T-cell (primary cell): ENCODE results near the gene GPRIN1. TPM values are rescaled to one million over a fixed set of nuclear protein-coding genes. Genes with fewer than 3 reads are reported as not detected.

Experiments used
- ATAC-seq, 4 experiments: fragments of 200-7000 bp in 3 of 4; fragments of 150-1000 bp in 1 of 4; cut with Tn5 transposase; replicated peaks in 1 of 4; 1 replicate in 3 of 4; 2 replicates in 1 of 4; pipeline ENCODE4 v1.10.0; 2021; ENCODE audit warnings: moderate library complexity in 3 of 4, mild to moderate bottlenecking in 2 of 4, moderate number of reproducible peaks in 1 of 4
- CTCF ChIA-PET, 2 donors: fragments of 300-600 bp; sonication (Branson Sonifier 250); formaldehyde crosslinking; loops; one replicate each; lab custom pipeline; 2022; ENCODE audit warnings: antibody characterized with exemption in 2 of 2; lab: Charles Lee
- POLR2A ChIA-PET, 2 donors: fragments of 300-600 bp; sonication (Branson Sonifier 250); formaldehyde crosslinking; loops; one replicate each; lab custom pipeline; 2022; ENCODE audit warnings: antibody characterized with exemption in 2 of 2; lab: Charles Lee
- DNase-seq, 35 experiments: peaks; one replicate each; pipeline versions ENCODE4 v3.0.0 to v3.0.0-alpha.2; 2013 to 2023
- H3K27ac ChIP-seq: one replicate; pipeline ENCODE4 v1.5.1; 2013; ENCODE audit warnings: low read length
- H3K27me3 ChIP-seq, 2 experiments: replicated peaks in 1 of 2; 1 replicate in 1 of 2; 2 replicates in 1 of 2; pipeline versions ENCODE4 v1.6.1 to v1.7.0; 2013; ENCODE audit warnings: low read length in 1 of 2, mixed read lengths in 1 of 2; ENCODE audit not compliant: control insufficient read depth in 2 of 2, insufficient read depth in 2 of 2; ENCODE audit errors: extremely low read depth in 1 of 2
- H3K36me3 ChIP-seq, 2 donors: 1 replicate in 1 of 2; 2 replicates in 1 of 2; pipeline versions ENCODE4 v1.6.1 to v1.7.0; 2013; ENCODE audit warnings: low read length in 1 of 2; ENCODE audit not compliant: control insufficient read depth in 2 of 2, insufficient read depth in 1 of 2; ENCODE audit errors: extremely low read depth in 1 of 2
- H3K4me1 ChIP-seq, 2 experiments: 1 replicate in 1 of 2; 2 replicates in 1 of 2; pipeline versions ENCODE4 v1.6.1 to v1.7.0; 2013; ENCODE audit warnings: low read length in 2 of 2, mixed read lengths in 1 of 2; ENCODE audit not compliant: insufficient read depth in 2 of 2, control insufficient read depth in 1 of 2; ENCODE audit errors: extremely low read depth in 1 of 2
- H3K4me3 ChIP-seq, 2 donors: 1 replicate in 1 of 2; 2 replicates in 1 of 2; pipeline versions ENCODE4 v1.5.1 to v1.7.0; 2013; ENCODE audit warnings: mild to moderate bottlenecking in 2 of 2, low read length in 1 of 2, moderate library complexity in 1 of 2; ENCODE audit not compliant: control insufficient read depth in 1 of 2; ENCODE audit errors: extremely low read depth in 1 of 2
- H3K9me3 ChIP-seq: 2 replicates; pipeline ENCODE4 v1.7.0; 2013
- H3K27ac Mint-ChIP-seq, 2 donors: one replicate each; pipeline ENCODE4 v1.8.0; 2020 to 2021; ENCODE audit warnings: mild to moderate bottlenecking in 2 of 2, mixed read lengths in 2 of 2
- H3K27me3 Mint-ChIP-seq, 2 donors: one replicate each; pipeline ENCODE4 v1.8.0; 2021 to 2022; ENCODE audit warnings: mixed read lengths in 2 of 2
- H3K36me3 Mint-ChIP-seq: one replicate; pipeline ENCODE4 v1.8.0; 2021; ENCODE audit warnings: mixed read lengths
- H3K4me1 Mint-ChIP-seq, 3 donors: one replicate each; pipeline ENCODE4 v1.8.0; 2020 to 2022; ENCODE audit warnings: mixed read lengths in 3 of 3, mild to moderate bottlenecking in 1 of 3
- H3K4me3 Mint-ChIP-seq, 3 donors: one replicate each; pipeline ENCODE4 v1.8.0; 2020 to 2022; ENCODE audit warnings: mild to moderate bottlenecking in 3 of 3, mixed read lengths in 3 of 3, moderate library complexity in 3 of 3
- H3K9me3 Mint-ChIP-seq, 3 donors: one replicate each; pipeline ENCODE4 v1.8.0; 2020 to 2022; ENCODE audit warnings: mixed read lengths in 3 of 3
- WGBS: methylation state at CpG from one replicate; pipeline ENCODE4 v1.1.5; 2013; ENCODE audit warnings: missing lambda C conversion rate; ENCODE audit not compliant: insufficient coverage; 5-methylcytosine and 5-hydroxymethylcytosine counted together
- total RNA-seq, 35 experiments: library from RNA in 6 of 35; stranded (reverse) in 6 of 35; fragments of 120-200 nt in 1 of 35; gene quantifications; one replicate each; pipeline versions ENCODE4 v1.2.1 to v1.2.4 and lab custom pipeline; 2013 to 2026

Gene GPRIN1
- total RNA-seq = 1 to 10 TPM in 1 of 5 donors, under 1 TPM in 4; 0.33 to 1.2 (median 0.64) TPM
- total RNA-seq (2013) = 0.44 TPM
- total RNA-seq (lab: John Stamatoyannopoulos, UW) = 0.39 to 24.4 (median 1.5) reads per million in 29 experiments

DNA sequence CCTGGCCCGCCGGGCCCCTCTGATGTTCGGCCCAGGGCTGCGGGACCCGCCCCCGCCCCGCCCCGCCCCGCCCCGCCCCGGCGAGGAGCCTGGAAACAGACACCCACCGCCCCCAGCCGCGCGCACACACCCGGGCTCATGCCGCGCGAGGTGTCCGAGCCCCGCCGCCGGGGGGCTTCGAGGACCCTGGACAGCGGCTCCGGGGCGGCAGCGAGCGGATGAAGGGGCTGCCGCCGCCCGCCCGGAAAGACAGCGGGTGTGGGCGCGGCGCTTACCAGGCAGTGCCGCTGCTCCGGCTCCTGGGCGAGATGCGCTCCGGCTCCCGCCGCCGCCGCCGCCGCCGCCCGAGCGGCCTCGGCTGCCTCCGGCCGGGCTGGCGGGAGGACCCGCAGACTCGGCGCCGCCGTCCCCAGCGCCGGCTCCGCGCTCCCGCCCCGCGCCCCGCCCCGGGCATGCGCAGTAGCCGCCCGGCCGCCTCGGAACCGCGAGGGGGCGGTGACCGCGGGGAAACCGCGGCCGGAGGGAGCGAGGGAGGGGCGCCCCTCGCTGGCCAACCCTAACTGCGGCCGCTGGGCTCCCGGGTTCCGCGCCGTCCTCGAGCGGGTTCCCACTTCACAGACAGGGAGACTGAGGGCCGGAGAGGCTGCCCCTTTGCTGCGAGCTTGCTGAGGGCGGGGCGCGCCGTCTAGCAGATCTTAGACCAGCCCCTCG, at the start of gene GPRIN1:
TSS of gene GPRIN1 (minus strand) at position 433 of the 711 bp plus-strand sequence. CDS start 10,322 bp downstream, outside the sequence.
- H3K27me3 Mint-ChIP-seq = peaks cover 26 to 30% of the 10 kb centered on the region in 2 donors
- ATAC-seq (peak; percentile 72 to 77 (median 74)), DNase-seq (peak in 18 of 35 experiments; percentile 4 to 71 (median 23))
- H3K4me1 Mint-ChIP-seq = peaks cover 8 to 12% (median 11%) of the 10 kb centered on the region in 3 donors
- Histone ChIP-seq H3K4me1 (peaks cover 0 to 17% of the 10 kb centered on the region in 2 experiments), H3K4me3 (peak within 1 kb of the TSS; percentile 59 to 61), H3K9me3 (no peaks in the 10 kb centered on the region), H3K27me3 (peaks cover 0 to 37% of the 10 kb centered on the region in 2 experiments), H3K27ac (no peak within 1 kb of the TSS), H3K36me3 (no peaks in the 10 kb centered on the region)
- POLR2A ChIA-PET = no interaction called here
- H3K9me3 Mint-ChIP-seq = no peaks in the 10 kb centered on the region
- peak within 1 kb of the TSS; percentile 84 to 91 (median 85) for H3K4me3 Mint-ChIP-seq
- H3K27ac Mint-ChIP-seq = peak within 1 kb of the TSS; percentile 59 to 66
- CTCF ChIA-PET = no interaction called here
- 0% methylated on average over 93 of the region's 101 CpGs for WGBS
- no peaks in the 10 kb centered on the region for H3K36me3 Mint-ChIP-seq

- no peak for DNase-seq
- peaks cover 7% of the 10 kb centered on the region for H3K36me3 Mint-ChIP-seq
- H3K4me3 Mint-ChIP-seq = peak overlapping the region; percentile 68 to 78 (median 71)
- Histone ChIP-seq H3K9me3 (no peaks in the 10 kb centered on the region), H3K27me3 (peaks cover 0 to 24% of the 10 kb centered on the region in 2 experiments), H3K4me1 (peaks cover 7 to 40% of the 10 kb centered on the region in 2 experiments), H3K27ac (peak overlapping the region; percentile 37), H3K36me3 (peaks cover 0 to 9% of the 10 kb centered on the region in 2 donors), H3K4me3 (no peak overlapping the region)
- H3K9me3 Mint-ChIP-seq = no peaks in the 10 kb centered on the region
- peaks cover 30 to 38% (median 32%) of the 10 kb centered on the region in 3 donors for H3K4me1 Mint-ChIP-seq
- H3K27ac Mint-ChIP-seq = peak overlapping the region; percentile 92 to 93
- ChIA-PET CTCF (interaction anchor here (0.6 to 2.4 kb wide), 7 partner anchors 8 to 507 kb away, joined by 3 to 11 read pairs (median 3); no protein-coding TSS in a partner anchor), POLR2A (no interaction called here)
- peaks cover 10 to 12% of the 10 kb centered on the region in 2 donors for H3K27me3 Mint-ChIP-seq
- no peak for ATAC-seq
- 90% methylated on average over 5 of the region's 7 CpGs for WGBS
Observed at GRCh38 chr5:176659512-176659839, 49.5 kb upstream of the GPRIN1 start.

DNA sequence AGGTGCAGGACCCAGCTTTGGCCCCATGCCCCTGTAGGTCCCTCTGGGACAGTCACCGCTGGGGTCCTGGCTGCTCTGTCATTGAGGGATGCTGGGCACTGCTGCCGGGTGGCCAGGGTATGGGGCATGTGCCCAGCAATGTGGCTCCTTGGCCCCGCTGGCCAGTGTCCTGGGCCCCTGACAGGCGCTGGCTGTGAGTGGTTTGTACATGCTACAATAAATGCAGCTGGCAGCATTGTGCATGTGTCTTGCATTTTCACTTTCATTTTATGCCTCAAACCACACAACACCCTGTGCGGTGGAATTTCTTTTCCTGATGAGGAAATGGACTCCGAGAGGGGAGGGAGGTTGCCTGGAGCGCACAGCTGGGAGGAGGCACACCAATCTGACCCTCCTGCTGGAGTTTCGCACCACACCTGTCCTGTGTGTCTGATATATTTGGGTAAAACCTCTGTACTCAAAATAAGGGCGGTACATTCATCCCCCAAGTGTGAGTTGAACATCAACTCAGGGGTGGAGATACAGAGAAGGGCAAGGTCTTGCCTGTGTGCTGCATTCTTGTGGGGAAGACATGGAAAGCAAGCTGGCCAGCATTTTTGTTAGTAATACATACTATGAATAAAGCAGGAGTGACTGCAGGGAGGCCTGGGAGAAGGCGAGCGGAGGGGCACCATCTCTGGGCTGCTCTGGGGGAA, 49.0 kb upstream of the GPRIN1 start:
- DNase-seq (peak in 3 of 35 experiments; percentile 4 to 64 (median 24)), ATAC-seq (peak in 2 of 4 experiments; percentile 34 to 39)
- Mint-ChIP-seq H3K4me3 (peak overlapping the region; percentile 68 to 78 (median 71)), H3K4me1 (peaks cover 30 to 38% (median 32%) of the 10 kb centered on the region in 3 donors), H3K27ac (peak overlapping the region; percentile 92 to 93), H3K9me3 (no peaks in the 10 kb centered on the region), H3K27me3 (peaks cover 6 to 7% of the 10 kb centered on the region in 2 donors), H3K36me3 (peaks cover 7% of the 10 kb centered on the region)
- H3K4me1 ChIP-seq = peaks cover 7 to 45% of the 10 kb centered on the region in 2 experiments
- H3K27me3 ChIP-seq = peaks cover 0 to 19% of the 10 kb centered on the region in 2 experiments
- POLR2A ChIA-PET = no interaction called here
- no peaks in the 10 kb centered on the region for H3K9me3 ChIP-seq
- H3K36me3 ChIP-seq = peaks cover 0 to 11% of the 10 kb centered on the region in 2 donors
- peak overlapping the region; percentile 33 to 52 for H3K4me3 ChIP-seq
- 46% methylated on average over 5 of the region's 11 CpGs for WGBS
- CTCF ChIA-PET = interaction anchor here (0.6 to 2.0 kb wide), 6 partner anchors 11 to 1408 kb away, joined by 3 to 9 read pairs (median 3); no protein-coding TSS in a partner anchor
- peak overlapping the region; percentile 37 for H3K27ac ChIP-seq

GRCh38 chr5:176658007-176658599, 48.1 kb upstream of the GPRIN1 start:
- H3K36me3 Mint-ChIP-seq = peaks cover 15% of the 10 kb centered on the region
- H3K4me1 ChIP-seq = peaks cover 7 to 54% of the 10 kb centered on the region in 2 experiments
- peaks cover 2 to 3% of the 10 kb centered on the region in 2 donors for H3K27me3 Mint-ChIP-seq
- WGBS = 86% methylated on average over 8 of the region's 14 CpGs
- H3K4me1 Mint-ChIP-seq = peaks cover 38 to 46% (median 39%) of the 10 kb centered on the region in 3 donors
- CTCF ChIA-PET = interaction anchor here (0.6 to 2.0 kb wide), 5 partner anchors 10 to 1409 kb away, joined by 3 to 9 read pairs (median 3); partner anchors contain the start of gene CLTB (in 1 of the 2)
- POLR2A ChIA-PET = no interaction called here
- peaks cover 0 to 11% of the 10 kb centered on the region in 2 donors for H3K36me3 ChIP-seq
- peak; percentile 71 to 79 (median 74) for ATAC-seq
- peak overlapping the region; percentile 46 to 93 for H3K27ac Mint-ChIP-seq
- H3K4me3 Mint-ChIP-seq = peak overlapping the region; percentile 68 to 78 (median 71)
- no peaks in the 10 kb centered on the region for H3K9me3 ChIP-seq
- DNase-seq = peak; percentile 19 to 81 (median 56)
- peak overlapping the region in 1 of 2 donors; percentile 3 for H3K4me3 ChIP-seq
- H3K9me3 Mint-ChIP-seq = no peaks in the 10 kb centered on the region
- peaks cover 0 to 16% of the 10 kb centered on the region in 2 experiments for H3K27me3 ChIP-seq
- no peak overlapping the region for H3K27ac ChIP-seq

DNA sequence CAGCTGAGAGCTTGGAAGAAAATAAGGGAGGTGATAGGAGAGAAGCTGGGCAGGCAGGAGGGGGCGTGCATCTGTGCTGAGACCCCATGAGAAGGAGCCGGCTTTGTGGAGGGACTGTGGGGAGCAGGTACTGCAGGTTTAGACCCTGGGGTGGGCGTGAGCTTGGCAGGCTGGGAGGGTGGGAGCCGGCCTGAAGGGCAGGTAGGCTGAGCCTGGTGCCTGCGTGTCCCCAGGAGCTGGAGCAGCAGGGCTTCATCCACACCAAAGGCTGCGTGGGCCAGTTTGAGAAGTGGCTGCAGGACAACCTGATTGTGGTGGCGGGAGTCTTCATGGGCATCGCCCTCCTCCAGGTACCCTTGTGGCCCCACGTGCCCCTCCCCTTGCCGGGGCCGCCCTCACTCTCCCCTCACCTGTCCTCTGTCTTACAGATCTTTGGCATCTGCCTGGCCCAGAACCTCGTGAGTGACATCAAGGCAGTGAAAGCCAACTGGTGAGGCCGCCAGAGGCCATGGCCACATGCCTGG, 46.6 kb upstream of the GPRIN1 start:
- WGBS = 95% methylated on average over 13 of the region's 13 CpGs
- POLR2A ChIA-PET = no interaction called here
- Mint-ChIP-seq H3K36me3 (peaks cover 15% of the 10 kb centered on the region), H3K27me3 (peaks cover 0 to under 1% of the 10 kb centered on the region in 2 donors), H3K27ac (no peak overlapping the region), H3K4me3 (no peak overlapping the region), H3K9me3 (no peaks in the 10 kb centered on the region), H3K4me1 (peaks cover 52 to 62% (median 55%) of the 10 kb centered on the region in 3 donors)
- no peak for ATAC-seq
- H3K9me3 ChIP-seq = no peaks in the 10 kb centered on the region
- peaks cover 11 to 70% of the 10 kb centered on the region in 2 experiments for H3K4me1 ChIP-seq
- peaks cover 0 to 4% of the 10 kb centered on the region in 2 experiments for H3K27me3 ChIP-seq
- H3K27ac ChIP-seq = no peak overlapping the region
- no peak overlapping the region for H3K4me3 ChIP-seq
- CTCF ChIA-PET = interaction anchor here in 1 of 2 donors (1.0 kb wide), 1 partner anchor 10 kb away, joined by 3 read pairs; no protein-coding TSS in a partner anchor
- DNase-seq = no peak
- H3K36me3 ChIP-seq = peaks cover 0 to 14% of the 10 kb centered on the region in 2 donors
